Skeletal muscle tissue (tissue), 4 donors: ENCODE measurements around the gene FH. TPM values are rescaled to one million over a fixed set of nuclear protein-coding genes. Genes with fewer than 3 reads are reported as not detected.

Experiments
- H3K27ac ChIP-seq: one replicate; pipeline ENCODE4 v1.7.0; 2013; ENCODE audit warnings: mild to moderate bottlenecking, low read depth, low read length, inconsistent platforms
- H3K27me3 ChIP-seq, 3 donors: one replicate each; pipeline ENCODE4 v1.7.0; 2013; ENCODE audit warnings: low read length in 3 of 3; ENCODE audit not compliant: control insufficient read depth in 3 of 3, insufficient read depth in 3 of 3
- H3K36me3 ChIP-seq, 3 donors: one replicate each; pipeline ENCODE4 v1.7.0; 2013; ENCODE audit warnings: low read length in 3 of 3; ENCODE audit not compliant: control insufficient read depth in 3 of 3, insufficient read depth in 3 of 3
- H3K4me1 ChIP-seq, 3 donors: one replicate each; pipeline ENCODE4 v1.7.0; 2013; ENCODE audit warnings: low read length in 3 of 3, mild to moderate bottlenecking in 3 of 3; ENCODE audit not compliant: control insufficient read depth in 3 of 3, insufficient read depth in 3 of 3
- H3K4me3 ChIP-seq, 3 donors: one replicate each; pipeline ENCODE4 v1.7.0; 2013; ENCODE audit warnings: low read length in 3 of 3
- H3K9ac ChIP-seq, 3 donors: one replicate each; pipeline ENCODE4 v1.7.0; 2013; ENCODE audit warnings: low read length in 3 of 3, mild to moderate bottlenecking in 3 of 3, moderate library complexity in 2 of 3, low read depth in 1 of 3
- H3K9me3 ChIP-seq, 3 donors: one replicate each; pipeline ENCODE4 v1.7.0; 2013; ENCODE audit warnings: low read length in 3 of 3; ENCODE audit not compliant: control insufficient read depth in 3 of 3
- total RNA-seq: library from RNA; depleted of rRNA; stranded (reverse); fragments of >200 nt; gene quantifications from one replicate; pipeline ENCODE4 v1.2.3, GENCODE V29; 2014
- donor health status: Osteomylitis.

Gene FH
- total RNA-seq, 1 donor from 2014 or later = 79.9 TPM

- no peaks in the 10 kb centered on the region for H3K9me3 ChIP-seq
- no peak overlapping the region for H3K9ac ChIP-seq
- no peak overlapping the region for H3K4me3 ChIP-seq
- no peaks in the 10 kb centered on the region for H3K36me3 ChIP-seq
- no peaks in the 10 kb centered on the region for H3K27me3 ChIP-seq
- no peaks in the 10 kb centered on the region for H3K4me1 ChIP-seq
- H3K27ac ChIP-seq = no peak overlapping the region
These were observed 34.0 kb downstream of the FH start for GRCh38 chr1:241485554-241485992.

GRCh38 chr1:241485145-241485544 lies 34.4 kb downstream of the FH start:
- Histone ChIP-seq H3K36me3 (no peaks in the 10 kb centered on the region), H3K27me3 (no peaks in the 10 kb centered on the region), H3K9ac (no peak overlapping the region), H3K27ac (no peak overlapping the region), H3K4me3 (no peak overlapping the region), H3K9me3 (no peaks in the 10 kb centered on the region), H3K4me1 (no peaks in the 10 kb centered on the region)

GRCh38 chr1:241482761-241483250 lies 36.7 kb downstream of the FH start:
- H3K4me3 ChIP-seq = no peak overlapping the region
- no peaks in the 10 kb centered on the region for H3K4me1 ChIP-seq
- H3K9me3 ChIP-seq = no peaks in the 10 kb centered on the region
- no peak overlapping the region for H3K9ac ChIP-seq
- H3K27ac ChIP-seq = no peak overlapping the region
- H3K27me3 ChIP-seq = no peaks in the 10 kb centered on the region
- no peaks in the 10 kb centered on the region for H3K36me3 ChIP-seq

GRCh38 chr1:241479294-241479693 lies 40.3 kb downstream of the FH start:
- Histone ChIP-seq H3K9me3 (no peaks in the 10 kb centered on the region), H3K27ac (no peak overlapping the region), H3K36me3 (no peaks in the 10 kb centered on the region), H3K27me3 (no peaks in the 10 kb centered on the region), H3K4me1 (no peaks in the 10 kb centered on the region), H3K4me3 (no peak overlapping the region), H3K9ac (no peak overlapping the region)

- Histone ChIP-seq H3K27me3 (no peaks in the 10 kb centered on the region), H3K4me1 (no peaks in the 10 kb centered on the region), H3K9ac (no peak overlapping the region), H3K27ac (no peak overlapping the region), H3K9me3 (no peaks in the 10 kb centered on the region), H3K36me3 (no peaks in the 10 kb centered on the region), H3K4me3 (no peak overlapping the region)
These were observed 43.9 kb downstream of the FH start for GRCh38 chr1:241475671-241476070.

- H3K4me1 ChIP-seq = no peaks in the 10 kb centered on the region
- H3K4me3 ChIP-seq = no peak overlapping the region
- H3K27ac ChIP-seq = no peak overlapping the region
- no peaks in the 10 kb centered on the region for H3K9me3 ChIP-seq
- H3K27me3 ChIP-seq = no peaks in the 10 kb centered on the region
- no peaks in the 10 kb centered on the region for H3K36me3 ChIP-seq
- H3K9ac ChIP-seq = no peak overlapping the region
These were observed 46.5 kb downstream of the FH start for GRCh38 chr1:241473026-241473425.

- Histone ChIP-seq H3K36me3 (no peaks in the 10 kb centered on the region), H3K27ac (no peak overlapping the region), H3K27me3 (no peaks in the 10 kb centered on the region), H3K9ac (no peak overlapping the region), H3K4me1 (no peaks in the 10 kb centered on the region), H3K4me3 (no peak overlapping the region), H3K9me3 (no peaks in the 10 kb centered on the region)
These were observed 48.5 kb downstream of the FH start for GRCh38 chr1:241470908-241471590.

- H3K36me3 ChIP-seq = no peaks in the 10 kb centered on the region
- no peak overlapping the region for H3K4me3 ChIP-seq
- H3K4me1 ChIP-seq = no peaks in the 10 kb centered on the region
- H3K27ac ChIP-seq = no peak overlapping the region
- H3K9me3 ChIP-seq = no peaks in the 10 kb centered on the region
- H3K9ac ChIP-seq = no peak overlapping the region
- H3K27me3 ChIP-seq = no peaks in the 10 kb centered on the region
These were observed 49.2 kb downstream of the FH start for GRCh38 chr1:241470361-241470760.

- no peaks in the 10 kb centered on the region for H3K9me3 ChIP-seq
- no peaks in the 10 kb centered on the region for H3K4me1 ChIP-seq
- H3K27me3 ChIP-seq = no peaks in the 10 kb centered on the region
- H3K4me3 ChIP-seq = no peak overlapping the region
- no peak overlapping the region for H3K9ac ChIP-seq
- no peak overlapping the region for H3K27ac ChIP-seq
- H3K36me3 ChIP-seq = no peaks in the 10 kb centered on the region
These were observed 53.9 kb downstream of the FH start for GRCh38 chr1:241465673-241466072.

- no peaks in the 10 kb centered on the region for H3K4me1 ChIP-seq
These were observed 54.6 kb downstream of the FH start for GRCh38 chr1:241464985-241465384.

More at GRCh38 chr1:241464985-241465384, 54.6 kb downstream of the FH start:
- Histone ChIP-seq H3K36me3 (no peaks in the 10 kb centered on the region), H3K27ac (no peak overlapping the region), H3K27me3 (no peaks in the 10 kb centered on the region), H3K9ac (no peak overlapping the region), H3K4me3 (no peak overlapping the region), H3K9me3 (no peaks in the 10 kb centered on the region)
